GM19467 (cell line): ENCODE results near the gene CLHC1.
"Not testable (repeated sequence)": the region's sequence is repeated elsewhere in the genome, so short reads cannot be mapped to it uniquely, and the experiment has no call there.

Experiments used
- ATAC-seq: cut with Tn5 transposase; IDR thresholded peaks from one replicate; pipeline ENCODE4 v1.9.1; 2021; ENCODE audit warnings: mild to moderate bottlenecking, moderate library complexity; ENCODE audit not compliant: unreplicated experiment

CLHC1 gene

DNA sequence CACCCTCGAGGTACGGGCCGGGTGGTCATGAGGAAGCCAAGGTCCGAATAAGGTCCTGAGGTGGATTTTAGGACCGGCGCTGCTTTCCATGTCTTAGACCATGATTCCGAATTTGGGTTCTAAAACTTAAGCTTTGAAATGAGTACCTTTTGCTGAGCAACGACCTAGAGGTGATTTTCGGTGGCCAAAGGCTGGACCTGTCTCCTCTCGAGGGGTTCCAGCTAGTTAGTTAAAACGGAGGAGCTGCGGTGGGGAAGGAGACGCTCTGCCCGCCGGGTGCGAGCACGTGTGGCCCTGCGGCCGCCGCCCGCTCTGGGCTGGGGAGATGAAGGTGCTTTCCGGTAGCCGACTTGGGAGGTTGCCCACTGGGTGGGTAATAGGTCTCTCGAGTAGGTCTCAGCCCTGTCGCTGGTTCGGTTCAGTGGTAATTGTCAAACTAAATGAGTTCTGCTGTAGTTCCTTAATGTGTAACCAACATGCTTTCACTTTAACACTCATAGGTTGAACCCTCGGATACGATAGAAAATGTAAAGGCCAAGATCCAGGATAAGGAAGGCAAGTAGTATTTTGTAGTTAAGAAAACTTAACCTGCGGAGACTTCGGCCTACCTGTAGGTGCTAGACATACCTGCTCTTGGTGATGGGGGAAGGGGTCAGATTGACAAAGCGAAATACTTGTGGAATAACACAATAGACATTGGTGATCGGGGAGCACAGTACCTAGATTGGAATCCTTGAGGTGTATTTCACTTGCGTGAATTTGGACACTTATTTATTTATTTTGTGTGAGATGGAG is 967 bp upstream of the CLHC1 start:
- peak; percentile 13 for ATAC-seq

DNA sequence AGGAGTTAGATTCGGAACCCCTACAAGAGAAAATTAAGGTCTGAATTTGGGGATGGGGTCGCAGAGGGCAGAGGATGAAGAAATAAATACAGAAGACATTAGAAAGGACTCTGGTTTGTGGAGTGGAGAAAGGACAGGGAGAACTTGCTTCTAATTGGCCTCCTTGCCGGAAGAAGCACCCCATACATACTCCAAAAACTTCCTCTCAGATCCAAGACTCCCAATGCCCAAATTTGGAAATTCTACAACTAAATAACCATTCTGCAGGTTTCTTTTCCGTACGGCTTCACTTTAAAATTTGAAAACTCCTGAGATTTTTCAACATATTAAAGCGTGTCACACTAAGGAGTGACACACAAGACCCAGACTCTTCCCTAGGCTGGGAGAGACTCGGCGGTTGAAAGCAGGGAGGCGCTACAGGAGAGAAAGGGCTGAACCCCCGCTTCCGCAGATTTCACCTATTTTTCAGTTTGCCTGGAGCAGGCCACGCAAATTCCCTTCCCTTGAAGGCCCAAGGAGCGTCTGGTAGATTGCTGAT is 478 bp downstream of the CLHC1 start:
- ATAC-seq = no peak

DNA sequence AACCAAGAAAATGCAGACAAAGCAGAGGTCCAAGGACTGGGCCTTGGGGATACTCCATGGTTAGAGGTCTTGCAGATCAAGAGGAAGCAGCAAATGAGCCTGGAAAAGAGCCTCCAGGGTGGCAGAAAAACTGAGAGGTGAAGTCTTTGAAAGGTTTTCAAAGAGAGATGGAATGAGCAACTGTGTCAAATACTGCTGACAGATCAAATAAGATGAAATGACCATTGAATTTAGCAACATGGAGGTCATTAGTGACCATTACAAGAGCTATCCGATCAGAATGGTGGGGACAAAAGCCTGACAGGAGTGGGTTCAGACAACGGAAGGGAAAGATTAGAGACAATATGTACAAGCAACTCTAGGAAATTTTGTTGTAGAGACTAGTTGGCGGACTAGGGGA is 1.5 kb downstream of the CLHC1 start:
- ATAC-seq = no peak

DNA sequence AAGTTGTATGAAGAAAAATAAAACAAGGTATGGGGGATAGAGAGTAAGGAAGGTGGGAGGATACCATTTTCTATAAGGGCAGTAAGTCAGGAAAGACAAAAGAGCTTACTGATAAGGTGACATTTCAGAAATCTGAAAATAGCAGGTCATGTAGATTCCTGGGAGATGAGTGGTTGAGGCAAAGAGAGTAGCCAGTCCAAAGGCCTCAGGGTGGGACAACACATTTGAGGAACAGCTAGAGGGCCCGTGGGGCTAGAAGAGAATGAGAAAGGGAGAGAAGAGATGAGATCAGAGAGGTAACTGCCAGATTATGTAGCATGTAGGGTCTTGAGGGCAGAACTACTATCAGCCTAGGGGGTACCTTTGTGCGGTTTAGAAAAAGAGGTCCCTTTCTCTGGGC is 2.9 kb downstream of the CLHC1 start:
- no peak for ATAC-seq

DNA sequence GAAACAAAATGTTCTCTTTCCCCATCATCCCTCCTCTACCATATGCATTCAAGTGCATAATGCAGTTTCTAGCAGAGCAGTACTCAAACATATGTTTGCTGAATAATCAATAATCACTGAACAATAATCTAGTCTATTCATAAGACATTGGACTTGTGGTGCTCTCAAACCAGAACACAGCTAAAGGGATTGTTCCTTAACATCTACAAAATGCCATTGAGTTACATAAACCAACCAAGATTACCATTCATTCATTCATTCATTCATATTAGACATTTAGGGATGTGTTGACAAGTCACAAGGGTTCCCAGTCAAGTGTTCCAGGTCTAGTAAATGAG is 3.9 kb downstream of the CLHC1 start:
- ATAC-seq = no peak

DNA sequence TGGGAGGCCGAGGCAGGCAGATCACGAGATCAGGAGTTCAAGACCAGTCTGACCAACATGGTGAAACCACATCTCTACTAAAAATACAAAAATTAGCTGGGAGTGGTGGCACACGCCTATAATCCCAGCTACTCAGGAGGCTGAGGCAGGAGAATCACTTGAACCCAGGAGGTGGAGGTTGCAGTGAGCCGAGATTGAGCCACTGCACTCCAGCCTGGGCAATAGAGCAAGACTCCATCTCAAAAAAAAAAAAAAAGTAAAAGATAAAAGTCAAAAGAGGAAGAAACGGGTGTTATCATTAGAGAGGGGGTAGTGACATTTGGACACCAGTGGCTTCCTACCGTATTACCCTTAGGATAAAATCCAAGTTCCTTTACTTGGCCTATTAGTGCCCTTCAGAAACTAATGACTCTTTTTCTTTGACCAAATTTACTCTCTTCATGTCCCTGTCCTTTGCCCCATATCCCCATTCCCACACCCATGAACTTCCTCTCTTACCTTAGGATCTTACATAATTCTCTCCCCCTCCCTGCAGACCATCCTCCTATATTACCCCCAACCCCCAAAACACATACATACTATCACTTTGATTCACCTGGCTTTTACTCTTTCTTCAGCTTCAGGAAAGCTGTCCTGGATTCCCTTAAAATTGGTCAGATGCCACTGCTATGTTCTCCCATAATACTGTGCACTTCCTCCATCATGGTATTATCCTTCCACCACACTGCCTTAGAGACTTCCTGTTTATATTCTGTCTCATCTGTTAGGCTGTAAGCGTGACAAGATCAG is 4.5 kb downstream of the CLHC1 start:
- ATAC-seq = not testable (repeated sequence)

DNA sequence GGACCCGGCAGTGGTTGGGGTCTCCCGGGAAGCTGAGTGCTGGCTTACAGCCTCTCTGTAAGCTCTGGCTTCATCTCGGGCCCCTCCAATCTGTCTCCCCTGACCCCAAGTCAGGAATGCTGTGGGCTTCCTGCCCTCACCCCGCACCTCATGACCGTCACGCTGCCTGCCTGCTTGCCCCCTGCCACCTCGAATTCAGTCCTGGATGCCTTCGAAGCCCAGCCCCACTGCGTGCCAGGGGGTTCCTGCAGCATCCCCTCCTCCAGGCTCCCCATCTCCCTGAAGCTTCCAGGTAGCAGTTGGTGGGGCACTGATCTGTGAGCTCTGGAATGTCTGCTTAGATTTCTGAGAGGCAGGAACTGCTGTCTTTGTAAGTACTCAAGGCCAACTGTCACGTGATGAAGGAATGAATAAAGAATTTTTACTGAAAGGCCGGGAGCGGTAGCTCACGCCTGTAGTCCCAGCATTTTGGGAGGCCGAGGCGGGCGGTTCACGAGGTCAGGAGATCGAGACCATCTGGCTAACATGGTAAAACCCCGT is 6.5 kb downstream of the CLHC1 start:
- no peak for ATAC-seq

DNA sequence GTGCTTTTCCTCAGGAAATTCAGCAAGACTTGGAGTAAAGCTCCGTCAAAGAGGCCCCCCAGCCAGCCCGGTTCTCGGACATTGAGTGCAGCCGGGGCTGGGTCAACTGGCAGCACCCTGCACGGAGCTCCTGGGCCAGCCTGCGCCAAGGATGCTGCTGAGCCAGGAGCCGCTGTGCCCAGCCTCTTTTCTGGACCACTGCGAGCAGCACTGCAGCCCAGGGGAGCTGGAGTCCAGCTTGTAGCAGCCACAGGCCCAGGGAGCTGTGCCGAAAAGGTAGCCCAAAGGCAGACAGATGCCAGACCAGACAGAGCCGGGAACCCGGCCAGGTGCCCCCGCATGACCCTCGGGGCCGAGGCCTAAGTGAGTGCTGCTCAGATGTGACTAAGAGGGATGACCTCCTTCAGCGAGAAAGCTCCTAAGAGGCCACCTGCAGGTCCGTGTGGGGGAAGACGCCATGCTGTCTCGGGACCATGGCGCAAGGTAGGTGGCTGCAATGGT is 7.3 kb downstream of the CLHC1 start:
- no peak for ATAC-seq

DNA sequence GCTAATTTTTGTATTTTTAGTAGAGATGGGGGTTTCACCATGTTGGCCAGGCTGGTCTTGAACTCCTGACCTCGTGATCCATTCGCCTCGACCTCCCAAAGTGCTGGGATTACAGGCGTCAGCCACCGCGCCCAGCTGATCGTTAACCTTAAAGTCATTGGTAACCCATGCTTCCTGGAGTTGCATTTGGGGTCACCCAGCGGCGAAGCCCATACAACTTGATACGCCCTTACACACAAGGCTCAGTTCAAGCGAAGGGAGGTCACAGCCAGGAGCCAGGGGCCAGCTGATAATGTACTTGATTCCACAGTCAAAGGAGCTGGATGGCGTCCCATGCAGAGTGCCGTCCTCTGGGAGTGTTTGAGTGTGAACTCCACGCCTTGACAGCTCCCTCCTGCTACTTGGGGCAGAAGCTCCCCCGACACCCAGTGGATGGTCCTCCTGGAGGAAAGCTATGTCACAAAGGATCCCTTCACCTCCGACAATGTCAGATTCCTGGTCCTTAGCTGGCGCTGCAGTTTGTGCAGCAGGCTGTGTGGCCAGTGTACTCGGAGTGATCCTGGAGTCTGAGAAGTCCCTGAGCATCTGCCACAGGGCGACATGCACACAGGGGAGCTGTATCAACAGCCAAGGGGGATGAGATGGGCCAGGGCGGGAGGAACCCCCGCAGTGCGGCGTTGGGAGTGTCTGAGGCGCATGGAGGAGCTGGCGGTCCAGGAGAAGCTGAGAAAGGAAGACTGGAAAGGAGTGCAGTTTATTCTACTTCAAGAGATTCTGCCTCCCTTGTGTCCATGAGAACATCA is 7.9 kb downstream of the CLHC1 start:
- no peak for ATAC-seq

DNA sequence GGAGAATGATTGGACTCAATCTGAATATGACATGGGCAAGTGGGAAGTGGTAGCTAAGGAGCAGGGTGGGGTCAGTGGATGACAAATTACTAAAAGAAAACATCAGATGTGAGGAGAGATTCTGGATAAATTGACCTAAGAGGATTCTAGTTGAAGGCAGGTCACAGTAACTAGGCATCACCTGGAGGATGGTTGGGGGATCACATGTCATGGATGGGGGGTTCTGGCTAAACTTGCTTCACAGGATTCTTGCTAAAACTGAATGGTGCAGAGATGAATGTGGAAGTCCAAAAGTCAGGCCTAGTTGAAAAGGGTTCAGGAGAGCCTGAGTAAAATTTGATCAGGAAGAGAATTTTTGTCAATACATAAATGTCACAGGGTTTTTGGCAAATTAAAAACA is 18.3 kb downstream of the CLHC1 start:
- no peak for ATAC-seq

DNA sequence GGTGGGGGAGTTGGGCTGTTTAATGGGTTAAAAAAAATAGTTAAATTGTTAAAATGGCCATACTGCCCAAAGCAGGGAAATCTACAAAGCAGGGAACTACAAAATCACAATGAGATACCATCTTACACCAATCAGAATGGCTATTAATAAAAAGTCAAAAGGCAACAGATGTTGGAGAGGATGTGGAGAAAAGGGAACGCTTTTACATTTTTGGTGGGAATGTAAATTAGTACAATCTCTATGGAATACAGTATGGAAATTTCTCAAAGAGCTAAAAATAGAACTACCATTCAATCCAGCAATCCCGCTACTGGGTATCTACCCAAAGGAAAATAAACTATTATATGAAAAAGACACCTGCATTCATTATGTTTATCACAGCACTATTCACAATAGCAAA is 27.1 kb downstream of the CLHC1 start:
- no peak for ATAC-seq

DNA sequence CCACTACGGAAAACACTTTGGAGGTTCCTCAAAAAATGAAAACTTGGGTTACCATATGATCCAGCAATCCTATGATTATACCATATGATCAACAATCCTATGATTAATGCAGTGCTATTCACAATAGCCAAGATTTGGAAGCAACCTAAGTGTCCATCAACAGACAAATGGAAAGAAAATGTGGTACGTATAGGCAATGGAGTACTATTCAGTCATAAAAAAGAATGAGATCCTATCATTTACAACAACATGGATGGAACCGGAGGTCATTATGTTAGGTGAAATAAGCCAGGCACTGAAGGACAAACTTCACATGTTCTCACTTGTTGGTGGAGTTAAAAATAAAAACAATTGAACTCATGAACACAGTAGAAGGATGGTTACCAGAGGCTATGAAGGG is 27.6 kb downstream of the CLHC1 start:
- no peak for ATAC-seq

DNA sequence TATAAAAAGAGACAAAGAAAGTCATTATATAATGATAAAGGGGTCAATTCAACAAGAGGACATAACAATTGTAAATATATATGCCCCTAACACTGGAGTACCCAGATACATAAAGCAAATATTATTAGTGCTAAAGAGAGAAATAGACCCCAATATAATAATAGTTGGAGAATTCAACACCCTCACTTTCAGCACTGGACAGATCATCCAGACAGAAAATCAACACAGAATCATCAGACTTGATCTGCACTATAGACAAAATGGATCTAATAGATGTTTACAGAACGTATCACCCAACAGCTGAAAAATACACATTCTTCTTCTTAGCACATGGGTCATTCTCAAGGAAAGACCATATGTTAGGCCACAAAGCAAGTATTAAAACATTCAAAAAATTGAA is 31.7 kb downstream of the CLHC1 start:
- ATAC-seq = no peak

DNA sequence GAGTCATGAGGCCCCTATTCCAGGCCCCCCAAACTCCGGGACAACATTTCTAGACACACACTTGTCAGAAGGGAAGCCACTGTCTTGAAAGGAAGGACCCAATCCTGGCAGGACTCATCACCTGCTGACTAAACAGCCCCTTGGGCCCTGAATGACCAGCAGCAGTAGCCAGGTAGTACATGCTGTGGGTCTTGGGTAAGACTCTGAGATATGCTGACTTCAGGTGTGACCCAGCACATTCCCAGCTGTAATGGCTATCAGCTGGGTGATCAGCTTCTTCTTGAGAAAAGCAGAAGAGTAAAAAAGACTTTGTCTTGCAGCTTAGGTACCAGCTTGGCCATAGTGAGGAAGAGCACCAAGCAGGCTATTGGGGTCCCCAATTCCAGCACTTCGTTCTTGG is 35.6 kb downstream of the CLHC1 start:
- ATAC-seq = no peak

DNA sequence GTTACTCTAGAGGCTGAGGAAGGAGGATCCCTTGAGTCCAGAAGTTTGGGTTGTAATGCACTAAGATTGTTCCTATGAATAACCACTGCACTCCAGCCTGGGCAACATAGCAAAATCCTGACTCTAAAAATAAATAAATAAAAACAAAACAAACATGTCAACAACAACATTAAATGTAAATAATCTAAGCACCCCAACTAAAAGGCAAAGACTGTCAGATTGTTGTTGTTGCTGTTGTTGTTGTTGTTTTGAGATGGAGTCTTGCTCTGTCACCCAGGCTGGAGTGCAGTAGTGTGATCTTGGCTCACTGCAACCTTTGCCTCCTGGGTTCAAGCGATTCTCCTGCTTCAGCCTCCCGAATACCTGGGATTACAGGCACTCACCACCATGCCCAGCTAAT is 40.2 kb downstream of the CLHC1 start:
- not testable (repeated sequence) for ATAC-seq

DNA sequence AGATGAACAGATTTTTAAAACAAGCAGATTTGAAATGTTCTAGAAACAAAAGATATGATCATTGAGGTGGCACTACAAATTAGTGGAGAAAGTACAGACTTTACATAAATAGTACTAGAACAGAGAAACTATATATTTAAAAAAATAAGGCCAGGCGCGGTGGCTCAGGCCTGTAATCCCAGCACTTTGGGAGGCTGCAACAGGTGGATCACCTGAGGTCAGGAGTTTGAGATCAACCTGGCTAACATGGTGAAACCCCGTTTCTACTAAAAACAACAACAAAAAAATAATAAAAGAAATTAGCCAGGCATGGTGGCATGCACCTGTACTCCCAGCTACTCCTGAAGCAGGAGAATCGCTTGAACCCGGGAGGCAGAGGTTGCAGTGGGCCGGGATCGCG is 45.3 kb downstream of the CLHC1 start:
- ATAC-seq = not testable (repeated sequence)

DNA sequence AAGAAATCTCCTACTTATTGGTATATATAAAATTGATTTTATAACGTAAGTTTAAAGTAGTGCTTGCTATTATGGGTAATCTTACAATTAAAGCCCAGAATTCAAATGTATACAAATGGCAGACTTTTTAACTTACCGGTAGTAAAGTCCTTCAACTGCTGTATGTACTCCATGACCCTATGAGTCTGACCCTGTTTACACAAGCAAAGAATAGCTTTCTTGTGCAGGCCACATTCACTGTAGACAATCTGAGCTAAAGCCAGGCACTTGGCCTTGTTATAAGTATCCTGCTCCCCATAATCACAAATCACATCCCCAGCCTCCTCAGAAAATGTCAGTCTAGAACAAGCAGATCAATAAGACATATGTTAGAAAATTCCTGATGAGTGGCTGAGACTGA is 51.7 kb downstream of the CLHC1 start:
- ATAC-seq = no peak

DNA sequence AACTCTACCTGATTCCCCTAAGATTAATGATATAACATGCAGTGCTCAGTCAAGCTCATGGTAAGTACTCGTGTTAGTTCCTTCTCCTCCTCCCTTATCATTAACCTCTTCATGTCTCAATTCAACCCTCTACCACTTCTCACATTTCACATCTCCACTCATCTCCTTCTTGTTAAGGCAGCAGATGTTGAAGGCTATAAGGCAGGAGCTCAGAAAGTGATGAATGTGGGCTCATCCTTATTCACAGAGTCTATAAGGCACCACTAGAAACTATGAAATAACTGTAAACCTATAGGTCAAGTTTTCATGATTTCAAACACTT is 56.0 kb downstream of the CLHC1 start:
- no peak for ATAC-seq

DNA sequence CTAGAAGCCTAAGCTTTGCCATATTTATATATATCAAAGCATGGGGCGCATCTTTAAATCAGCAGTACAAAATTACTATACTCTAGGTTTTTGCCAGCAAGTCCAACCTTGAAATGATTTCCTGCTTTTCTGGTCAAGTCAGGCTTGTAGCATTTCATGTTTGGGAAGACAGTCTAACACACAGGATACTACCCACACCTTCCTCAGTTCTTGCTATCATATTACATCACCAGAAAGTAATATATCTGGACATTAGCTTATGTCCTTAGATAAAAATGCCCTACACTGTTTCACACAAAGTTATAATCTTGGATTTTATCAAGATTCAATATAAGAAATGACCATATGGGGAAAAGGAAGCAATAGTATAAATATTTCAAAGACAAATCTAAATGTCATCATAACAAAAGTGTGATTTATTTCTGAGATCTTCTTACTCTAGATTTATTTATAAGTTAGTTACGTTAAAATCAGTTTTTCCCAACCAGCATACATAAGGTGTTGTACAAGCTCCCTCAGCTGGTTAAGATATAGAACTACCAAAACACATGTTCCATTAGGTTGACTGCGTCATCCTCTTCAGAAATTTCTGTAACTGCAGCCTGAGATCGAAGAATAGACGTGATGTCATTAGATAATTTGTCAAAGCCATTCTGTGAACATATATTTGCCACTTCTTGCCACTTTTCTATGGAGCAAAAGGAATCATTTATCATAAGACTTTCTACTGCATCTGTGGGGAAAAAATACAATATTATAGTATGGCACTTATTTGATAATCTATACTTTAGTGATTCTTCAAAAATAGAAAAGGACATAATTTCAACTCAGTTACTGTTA is 56.6 kb downstream of the CLHC1 start:
- ATAC-seq = peak; percentile 70

DNA sequence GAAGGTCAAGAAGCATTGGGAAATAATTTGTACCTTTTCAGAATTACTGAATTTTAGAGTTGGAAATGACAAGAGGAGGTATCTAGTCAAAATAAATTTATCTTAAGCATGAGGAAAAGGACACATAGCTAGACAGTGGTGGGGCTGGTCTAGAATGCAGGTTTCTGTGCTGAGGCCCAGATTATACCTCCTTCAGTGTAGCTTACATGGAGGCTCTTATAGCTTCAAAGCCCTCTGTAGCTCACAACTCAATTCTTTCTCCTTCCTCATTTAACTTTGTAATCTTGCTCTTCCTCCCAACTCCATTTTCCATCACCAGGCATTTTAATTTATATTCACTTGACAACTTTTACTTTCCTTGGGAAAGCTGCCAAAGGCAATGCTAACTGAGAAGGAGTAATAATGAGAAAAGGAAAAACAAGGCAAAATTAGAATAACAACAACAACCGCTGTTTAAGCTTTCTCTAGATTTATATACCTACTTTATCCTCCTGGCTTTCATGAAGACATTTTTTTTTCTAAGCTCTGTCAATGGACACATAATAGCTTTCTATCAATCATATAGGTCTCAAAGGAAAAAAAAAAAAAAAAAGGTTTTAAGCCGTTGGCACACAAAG is 58.5 kb downstream of the CLHC1 start:
- ATAC-seq = no peak
